Posterior vena cava (tissue), 2 donors: ENCODE results near the gene BECN2. TPM values are rescaled to one million over a fixed set of nuclear protein-coding genes. Genes with fewer than 3 reads are reported as not detected.
A peak's percentile ranks its signal among the peaks of the same experiment; 100 is the strongest.

ENCODE experiments used
- DNase-seq: peaks from one replicate; pipeline ENCODE4 v3.0.0-alpha.2; 2020; ENCODE audit warnings: low spot score
- intact Hi-C, 2 donors: fragments of 100-400 bp; cut with DNase I; formaldehyde crosslinking; loops; one replicate each; pipeline versions ENCODE4 v1.14.1 to v1.14.2; 2022 to 2023
- long read RNA-seq, 2 donors: library from polyadenylated mRNA; unstranded; transcript quantifications; one replicate each; pipeline ENCODE4 v2.0.0, GENCODE V29; 2020 to 2021
- total RNA-seq, 2 donors: library from RNA; stranded (reverse); fragmentation: NEBNext Ultra II Directional; extraction: Animal tissue kit (Norgen Biotek cat#: 25700); gene quantifications; one replicate each; pipeline ENCODE4 v1.2.1, GENCODE V29; 2021
- donor health status: DM: yes; HTN: yes; CAD: no.
- donor health status: DM: yes; HTN: yes; CAD: no.

The BECN2 gene, protein sequence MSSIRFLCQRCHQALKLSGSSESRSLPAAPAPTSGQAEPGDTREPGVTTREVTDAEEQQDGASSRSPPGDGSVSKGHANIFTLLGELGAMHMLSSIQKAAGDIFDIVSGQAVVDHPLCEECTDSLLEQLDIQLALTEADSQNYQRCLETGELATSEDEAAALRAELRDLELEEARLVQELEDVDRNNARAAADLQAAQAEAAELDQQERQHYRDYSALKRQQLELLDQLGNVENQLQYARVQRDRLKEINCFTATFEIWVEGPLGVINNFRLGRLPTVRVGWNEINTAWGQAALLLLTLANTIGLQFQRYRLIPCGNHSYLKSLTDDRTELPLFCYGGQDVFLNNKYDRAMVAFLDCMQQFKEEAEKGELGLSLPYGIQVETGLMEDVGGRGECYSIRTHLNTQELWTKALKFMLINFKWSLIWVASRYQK
- total RNA-seq, result not detected
- long read RNA-seq, donor 1, result 0 reads
- long read RNA-seq, donor 2, result 0 reads

DNA sequence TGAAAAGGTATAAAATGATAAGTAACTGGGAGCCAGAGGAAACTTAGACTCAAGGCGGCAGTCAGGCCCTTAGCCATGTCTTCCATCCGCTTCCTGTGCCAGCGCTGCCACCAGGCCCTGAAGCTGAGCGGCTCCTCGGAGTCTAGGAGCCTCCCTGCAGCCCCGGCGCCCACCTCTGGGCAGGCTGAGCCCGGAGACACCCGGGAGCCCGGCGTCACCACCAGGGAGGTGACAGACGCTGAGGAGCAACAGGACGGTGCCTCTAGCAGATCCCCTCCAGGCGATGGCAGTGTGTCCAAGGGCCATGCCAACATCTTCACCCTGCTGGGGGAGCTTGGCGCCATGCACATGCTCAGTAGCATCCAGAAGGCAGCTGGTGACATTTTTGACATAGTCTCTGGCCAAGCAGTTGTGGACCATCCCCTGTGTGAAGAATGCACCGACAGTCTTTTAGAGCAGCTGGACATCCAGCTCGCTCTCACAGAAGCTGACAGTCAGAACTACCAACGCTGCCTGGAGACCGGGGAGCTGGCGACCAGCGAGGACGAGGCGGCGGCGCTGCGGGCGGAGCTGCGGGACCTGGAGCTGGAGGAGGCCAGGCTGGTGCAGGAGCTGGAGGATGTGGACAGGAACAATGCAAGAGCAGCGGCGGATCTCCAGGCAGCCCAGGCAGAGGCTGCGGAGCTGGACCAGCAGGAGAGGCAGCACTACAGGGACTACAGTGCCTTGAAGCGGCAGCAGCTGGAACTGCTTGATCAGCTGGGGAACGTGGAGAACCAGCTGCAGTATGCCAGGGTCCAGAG lies at the start of gene BECN2:
TSS of gene BECN2 (plus strand) at position 76 of the 803 bp plus-strand sequence. CDS start at position 76, 0 bp downstream.
- no peak for DNase-seq
- intact Hi-C loops, result no loop called here

DNA sequence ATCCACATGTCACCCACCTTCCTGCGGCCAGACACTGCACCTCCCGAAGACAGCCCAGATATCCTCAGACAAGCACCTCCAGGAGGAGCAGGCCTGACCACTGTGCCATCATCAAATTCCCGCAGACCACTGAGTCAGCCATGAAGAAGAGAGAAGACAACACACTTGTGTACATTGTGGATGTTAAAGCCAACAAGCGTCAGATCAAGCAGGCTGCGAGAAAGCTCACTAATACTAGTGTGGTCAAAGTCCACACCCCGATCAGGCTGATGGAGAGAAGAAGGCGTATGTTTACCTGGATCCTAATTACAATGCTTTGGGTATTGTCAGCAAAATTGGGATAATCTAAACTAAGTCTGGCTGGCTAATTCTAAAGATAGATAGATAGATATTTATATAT lies 41.4 kb upstream of the BECN2 start:
- DNase-seq, result no peak
- intact Hi-C loops, result no loop called here

DNA sequence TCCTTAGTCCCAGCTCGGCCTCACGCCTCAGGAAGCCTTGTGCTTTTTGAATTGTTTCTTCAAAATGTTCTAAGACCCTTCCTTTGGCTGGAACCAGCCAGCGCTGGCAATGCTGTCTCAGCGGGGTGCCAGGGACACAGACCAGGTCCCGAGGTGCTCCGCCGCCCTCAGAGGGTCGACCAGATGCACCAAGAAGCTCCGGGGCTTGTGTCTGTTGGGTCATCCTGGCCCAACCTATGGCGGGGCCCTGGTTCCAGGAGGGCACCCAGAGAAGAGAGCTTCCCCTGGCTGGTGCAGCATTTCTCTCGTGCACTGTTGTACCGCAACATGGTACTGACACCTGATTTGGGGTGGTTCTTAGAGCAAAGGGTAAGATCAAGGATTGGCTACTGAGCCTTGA lies 40.1 kb upstream of the BECN2 start:
- DNase-seq, result no peak
- intact Hi-C loops, result no loop called here

DNA sequence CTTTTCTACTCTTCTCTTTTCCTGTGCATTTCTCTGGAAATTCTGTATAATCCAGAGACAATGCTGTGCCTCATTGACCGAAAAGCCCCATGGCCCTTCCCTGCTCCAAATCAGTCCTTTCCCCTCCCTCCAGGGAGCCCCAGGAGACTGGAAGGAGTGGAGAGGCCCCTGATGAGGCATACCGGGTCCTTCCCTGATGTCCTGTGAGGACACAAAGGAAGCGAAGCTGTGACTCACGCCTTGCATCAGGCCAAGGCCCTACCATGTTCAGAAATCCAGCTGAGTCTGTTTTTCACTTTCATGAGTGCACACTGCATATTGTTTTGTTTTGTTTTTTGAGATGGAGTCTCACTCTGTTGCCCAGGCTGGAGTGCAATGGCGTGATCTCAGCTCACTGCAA lies 38.7 kb upstream of the BECN2 start:
- intact Hi-C loops, result no loop called here
- DNase-seq, result no peak

DNA sequence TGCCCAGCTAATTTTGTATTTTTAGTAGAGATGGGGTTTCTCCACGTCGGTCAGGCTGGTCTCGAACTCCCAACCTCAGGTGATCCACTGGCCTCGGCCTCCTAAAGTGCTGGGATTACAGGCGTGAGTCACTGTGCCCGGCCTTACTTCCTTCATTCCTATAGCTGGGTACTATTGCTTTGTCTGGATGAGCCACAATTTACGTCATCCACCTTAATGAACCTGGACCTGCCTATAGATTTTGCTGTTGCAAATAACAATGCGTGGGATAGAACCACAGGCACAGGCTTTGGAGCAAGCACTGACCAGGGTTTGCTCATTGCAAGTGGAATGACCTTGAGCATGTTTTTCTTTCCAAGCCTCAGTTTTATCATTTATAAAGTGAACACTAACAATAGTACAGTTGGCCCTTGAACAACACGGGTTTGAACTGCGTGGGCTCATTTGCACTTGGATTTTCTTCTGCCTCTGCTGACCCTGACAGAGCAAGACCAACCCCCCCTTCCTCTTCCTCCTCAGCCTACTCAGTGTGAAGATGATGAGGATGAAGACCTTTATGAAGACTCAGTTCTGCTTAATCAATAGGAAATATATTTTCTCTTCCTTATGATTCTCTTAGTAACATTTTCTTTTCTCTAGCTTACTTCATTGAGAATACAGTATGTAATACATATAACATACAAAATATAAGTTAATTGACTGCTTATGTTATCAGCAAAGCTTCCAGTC lies 33.3 kb upstream of the BECN2 start:
- intact Hi-C loops, result no loop called here
- DNase-seq, result peak; percentile 4

DNA sequence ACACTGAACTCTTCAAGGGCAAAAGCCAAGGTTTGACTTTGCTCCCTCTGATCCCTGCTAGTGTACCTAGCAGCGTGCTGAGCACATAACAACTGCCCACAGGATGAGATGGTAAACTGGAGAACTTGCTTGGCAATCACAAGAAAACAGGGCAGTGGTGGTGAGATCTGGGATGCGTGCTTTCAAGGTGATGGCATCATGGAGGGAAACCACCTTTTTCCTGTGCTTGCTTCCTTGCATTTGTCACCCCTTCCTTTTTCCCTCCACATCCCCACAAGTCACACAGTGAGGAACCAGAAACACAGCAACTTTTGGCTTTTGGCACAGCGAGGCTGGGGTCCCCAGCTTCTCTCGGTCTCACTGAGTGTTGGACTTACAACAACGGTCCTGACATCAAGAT lies 31.4 kb upstream of the BECN2 start:
- intact Hi-C loops, result no loop called here
- peak; percentile 5 for DNase-seq

DNA sequence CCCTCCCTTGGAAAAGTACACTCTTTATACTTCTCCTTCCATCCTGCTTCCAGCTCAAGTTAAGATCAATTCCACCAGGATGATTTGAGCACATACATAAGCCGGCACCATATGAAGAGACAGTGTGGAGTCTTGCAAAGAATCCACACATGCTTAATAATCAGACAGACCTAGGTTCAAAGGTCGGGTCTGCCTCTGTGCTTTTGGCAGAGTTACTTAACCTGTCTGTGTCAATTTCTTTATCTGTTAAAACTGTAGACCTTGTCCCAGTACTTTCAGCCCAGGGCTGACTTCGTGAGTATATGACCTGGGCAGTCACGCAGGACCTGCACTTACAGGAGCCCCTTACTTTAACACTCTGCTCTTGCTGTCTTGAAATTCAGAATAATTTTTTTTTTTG lies 30.2 kb upstream of the BECN2 start:
- no peak for DNase-seq
- intact Hi-C loops, result no loop called here

DNA sequence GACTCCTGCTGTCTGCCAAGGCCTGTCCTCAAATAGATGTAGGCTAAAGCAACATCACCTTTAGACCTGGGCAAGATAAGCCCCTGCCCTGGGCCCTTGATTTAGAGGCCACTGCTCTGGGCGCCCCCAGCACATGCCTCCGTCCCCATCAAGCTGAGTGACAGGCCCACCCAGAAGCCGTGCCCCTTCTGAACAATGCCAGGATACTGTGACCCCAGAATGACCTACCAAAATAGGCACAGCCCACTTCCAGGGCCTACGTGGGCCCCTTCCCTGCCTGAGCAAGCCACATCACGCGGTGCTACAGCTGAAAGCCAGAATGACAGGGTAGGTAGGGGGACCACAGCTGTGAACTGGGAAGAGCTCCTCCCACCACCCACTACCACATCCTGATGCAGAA lies 24.7 kb upstream of the BECN2 start:
- intact Hi-C loops, result no loop called here
- DNase-seq, result peak; percentile 59

DNA sequence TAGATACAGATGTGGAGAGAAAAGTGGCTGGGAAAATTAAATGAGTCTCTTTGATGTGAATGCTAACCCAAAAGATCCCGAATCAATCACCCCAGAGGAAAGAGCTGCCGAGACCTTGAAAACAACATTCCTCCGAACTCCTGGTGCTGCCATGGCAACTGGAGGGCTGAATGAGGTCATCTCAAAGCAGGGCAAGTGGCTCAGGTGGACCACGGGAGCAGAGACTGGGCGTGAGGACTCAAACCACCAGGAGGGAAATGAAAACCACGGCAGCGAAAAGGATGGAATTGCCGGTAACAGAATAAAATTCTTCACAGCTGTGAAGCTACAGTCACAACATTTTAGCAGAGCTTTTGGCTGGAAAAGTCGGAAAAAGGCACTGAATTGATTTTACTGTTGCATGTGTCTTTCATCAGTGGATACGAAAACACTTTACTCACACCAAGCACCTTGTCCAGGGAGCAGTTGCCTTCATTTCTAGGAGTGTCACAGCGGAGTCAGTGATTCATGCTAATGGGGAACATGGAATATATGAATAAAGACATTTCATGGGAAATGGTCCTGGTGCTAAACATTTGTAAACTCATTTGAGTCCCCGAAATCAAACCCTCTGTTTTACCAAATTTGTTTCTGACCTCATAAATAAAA lies 23.2 kb upstream of the BECN2 start:
- intact Hi-C loops, result no loop called here
- peak; percentile 25 for DNase-seq

DNA sequence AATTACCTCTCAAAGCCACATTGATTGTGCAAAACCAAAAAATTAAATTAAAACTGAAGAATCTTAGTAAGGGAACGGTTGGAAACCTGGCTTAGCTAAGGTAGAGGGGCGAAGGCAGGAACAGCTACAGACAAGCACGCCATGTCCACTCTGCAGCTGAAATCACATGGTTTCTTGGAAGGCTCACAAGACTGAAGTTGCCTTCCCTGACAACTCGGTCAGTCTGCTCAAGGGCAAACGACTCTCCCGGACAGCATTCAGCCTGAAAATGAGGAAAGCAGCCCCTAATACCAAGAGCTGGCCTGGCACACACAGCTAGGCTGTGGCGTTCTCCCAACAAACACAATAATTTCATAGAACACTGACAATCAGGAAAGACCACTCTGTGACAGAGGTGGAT lies 22.7 kb upstream of the BECN2 start:
- peak; percentile 9 for DNase-seq
- intact Hi-C loops, result no loop called here

DNA sequence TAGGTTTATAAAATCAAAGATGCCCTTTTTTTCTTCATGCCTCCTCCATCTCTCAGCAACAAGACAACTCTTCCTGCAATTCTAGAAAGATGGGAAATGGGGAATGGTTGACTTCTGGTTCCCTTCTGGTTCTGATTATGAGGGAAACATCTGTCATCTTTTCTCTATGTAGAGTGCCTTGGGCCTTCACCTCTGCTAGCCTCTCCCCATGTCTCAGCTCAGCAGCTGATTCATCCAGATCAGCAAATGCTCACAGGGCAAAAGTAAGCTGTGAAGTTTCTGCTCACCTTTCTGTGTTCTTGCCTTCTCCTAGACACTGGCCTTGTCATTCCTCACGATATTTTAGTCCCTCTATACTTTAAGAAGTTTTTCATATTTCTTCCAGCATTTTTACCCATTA lies 17.8 kb upstream of the BECN2 start:
- DNase-seq, result no peak
- intact Hi-C loops, result no loop called here

DNA sequence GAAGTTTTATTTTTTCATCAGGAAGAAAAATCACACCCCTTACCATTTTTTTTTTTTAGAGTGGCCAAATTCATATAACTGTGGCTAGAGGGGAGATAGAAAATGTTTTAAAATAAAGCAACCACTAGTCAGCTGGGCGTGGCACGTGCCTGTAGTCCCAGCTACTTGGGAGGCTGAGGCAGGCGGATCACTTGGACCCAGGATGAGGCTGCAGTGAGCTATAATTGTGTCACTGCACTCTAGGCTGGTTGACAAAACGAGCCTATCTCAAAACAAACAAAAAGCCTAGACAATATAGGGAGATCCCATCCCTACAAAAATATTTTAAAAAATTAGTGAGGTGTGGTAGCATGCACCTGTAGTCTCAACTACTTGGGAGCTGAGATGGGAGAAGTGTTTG lies 14.8 kb upstream of the BECN2 start:
- peak; percentile 4 for DNase-seq
- intact Hi-C loops, result no loop called here

DNA sequence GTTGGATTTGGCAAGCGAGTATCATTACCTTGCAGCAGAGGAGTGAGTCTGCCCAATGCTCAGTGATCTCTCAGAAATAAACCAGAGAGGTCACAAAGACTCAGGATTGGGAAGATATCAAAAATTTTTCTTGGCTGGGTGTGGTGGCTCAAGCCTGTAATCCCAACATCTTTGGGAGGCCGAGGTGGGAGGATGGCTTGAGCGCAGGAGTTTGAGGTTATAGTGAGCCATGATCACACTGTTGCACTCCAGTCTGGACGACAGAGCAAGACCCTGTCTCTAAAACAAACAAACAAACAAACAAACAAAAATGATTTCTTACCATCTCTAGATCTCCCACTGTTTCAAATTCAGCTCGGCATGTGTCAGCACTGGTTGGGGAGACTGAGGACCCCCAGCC lies 13.3 kb upstream of the BECN2 start:
- peak; percentile 7 for DNase-seq
- intact Hi-C loops, result no loop called here

DNA sequence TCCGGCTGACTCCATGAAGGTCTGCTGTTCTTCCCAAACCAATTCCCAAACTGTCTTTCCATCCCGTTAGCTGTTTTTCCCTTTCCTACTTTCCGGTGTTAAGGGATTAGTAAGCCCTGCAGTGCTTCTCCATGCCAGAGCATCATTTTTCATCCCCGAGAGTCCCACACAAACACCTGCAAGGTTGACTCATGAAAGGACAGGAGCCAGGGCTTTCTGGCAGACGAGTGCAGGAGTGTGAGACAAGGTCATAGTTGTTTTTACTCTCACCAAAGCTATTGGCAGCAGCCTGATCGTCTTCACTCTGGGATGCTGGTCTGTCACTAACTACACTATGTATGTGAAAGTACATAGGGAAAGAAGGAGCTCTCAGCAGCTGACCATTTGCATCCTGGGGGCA lies 10.2 kb upstream of the BECN2 start:
- intact Hi-C loops, result no loop called here
- peak; percentile 16 for DNase-seq

DNA sequence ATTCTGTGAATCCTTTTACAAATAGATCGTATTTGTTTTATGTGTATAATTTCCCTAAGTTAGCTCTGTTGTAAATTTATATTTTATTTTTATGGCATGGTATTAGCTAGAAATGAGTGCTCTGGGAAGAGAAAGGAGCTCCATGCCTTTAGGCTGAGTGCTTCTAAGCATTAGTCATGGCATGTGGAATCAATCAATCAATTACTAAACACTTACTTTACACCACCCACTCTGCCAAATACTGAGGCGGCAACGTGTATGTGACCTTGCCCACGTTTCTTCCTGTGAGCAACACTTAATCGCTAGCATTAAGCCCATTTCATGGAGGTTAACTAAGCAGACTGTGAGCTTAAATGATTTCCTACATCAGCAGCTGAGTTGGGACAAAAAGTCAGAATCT lies 7.2 kb upstream of the BECN2 start:
- no peak for DNase-seq
- intact Hi-C loops, result no loop called here

DNA sequence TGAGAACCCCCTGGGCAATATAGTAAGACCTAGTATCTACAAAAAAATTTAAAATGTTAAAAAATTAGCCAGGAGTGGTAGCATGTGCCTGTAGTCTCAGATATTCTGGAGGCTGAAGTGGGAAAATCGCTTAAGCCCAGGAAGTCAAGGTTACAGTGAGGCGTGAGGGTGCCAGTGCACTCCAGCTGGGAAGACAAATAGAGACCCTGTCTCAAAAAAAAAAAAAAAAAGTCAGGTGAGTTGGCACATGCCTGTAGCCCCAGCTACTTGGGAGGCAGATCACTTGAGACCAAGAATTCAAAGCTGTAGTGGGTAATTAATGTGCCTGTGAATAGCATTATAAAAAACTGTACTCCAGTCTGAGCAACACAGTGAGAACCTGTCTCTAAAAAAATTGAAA lies 4.6 kb downstream of the BECN2 start:
- intact Hi-C loops, result no loop called here
- no peak for DNase-seq

DNA sequence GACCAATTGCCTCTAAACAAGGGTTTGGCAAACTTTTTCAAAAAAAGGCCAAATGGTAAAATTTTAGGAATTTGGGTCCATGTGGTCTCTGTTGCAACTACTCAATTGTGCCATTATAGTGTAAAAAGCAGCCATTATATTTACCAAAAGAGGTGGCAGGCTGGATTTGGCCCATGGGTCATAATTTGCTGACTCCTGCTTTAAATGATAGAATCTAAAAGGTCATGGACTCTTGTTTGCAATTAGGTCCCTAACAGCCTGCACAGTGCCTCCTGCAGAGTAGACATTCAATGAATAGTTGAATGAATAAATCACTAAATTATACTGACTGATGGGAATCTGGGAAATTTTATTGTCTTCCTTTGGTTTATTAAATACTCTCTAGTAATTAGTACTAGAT lies 6.2 kb downstream of the BECN2 start:
- DNase-seq, result peak; percentile 3
- intact Hi-C loops, result no loop called here

DNA sequence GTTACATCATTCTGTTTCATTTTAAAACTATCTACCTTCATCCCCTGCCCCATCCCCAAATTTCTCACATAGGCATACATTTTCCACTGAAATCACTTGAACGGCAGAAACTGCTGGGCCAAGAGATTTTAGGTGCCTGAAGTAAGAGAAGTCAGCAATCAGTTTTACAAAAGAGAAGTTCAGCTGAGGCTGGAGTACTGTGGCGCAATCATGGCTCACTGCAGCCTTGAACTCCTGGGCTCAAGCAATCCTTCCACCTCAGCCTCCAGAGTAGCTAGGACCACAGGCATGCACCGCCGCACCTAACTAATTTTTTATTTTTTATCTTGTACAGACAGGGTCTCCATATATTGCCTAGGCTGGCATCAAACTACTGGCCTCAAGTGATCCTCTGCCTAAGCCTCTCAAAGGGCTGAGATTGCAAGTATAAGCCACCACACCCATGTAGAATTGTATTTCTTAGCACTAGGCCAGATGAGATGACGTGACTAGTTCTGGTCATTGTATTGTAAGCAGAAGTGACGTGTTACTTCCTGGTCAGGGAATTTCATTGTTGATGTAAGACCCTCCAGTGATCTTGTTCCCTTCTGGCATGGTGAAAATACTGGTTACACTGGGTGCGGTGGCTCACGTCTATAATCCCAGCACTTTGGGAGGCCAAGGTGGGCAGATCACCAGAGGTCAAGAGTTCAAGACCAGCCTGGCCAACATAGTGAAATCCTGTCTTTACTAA lies 7.1 kb downstream of the BECN2 start:
- intact Hi-C loops, result no loop called here
- DNase-seq, result peak; percentile 79

DNA sequence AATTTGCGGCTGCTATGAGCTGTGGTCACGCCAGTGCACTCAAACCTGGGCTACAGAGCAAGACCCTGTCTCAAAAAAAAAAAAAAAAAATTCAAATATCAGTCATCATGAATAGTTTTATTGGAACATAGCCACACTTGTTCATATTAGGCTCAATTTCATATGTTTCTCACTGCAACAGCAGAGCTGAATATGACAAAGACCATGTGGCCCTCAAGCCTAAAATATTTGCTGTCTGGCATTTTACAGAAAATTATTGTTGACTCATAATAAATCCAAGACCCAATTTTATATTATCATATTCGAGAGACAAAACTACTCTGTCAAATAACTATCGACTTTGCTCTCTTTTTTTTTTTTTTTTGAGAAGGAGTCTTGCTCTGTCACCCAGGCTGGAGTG lies 11.0 kb downstream of the BECN2 start:
- DNase-seq, result no peak
- intact Hi-C loops, result no loop called here
